H7 (cell line): ENCODE measurements around the gene TSNAX. TPM values are rescaled to one million over a fixed set of nuclear protein-coding genes. Genes with fewer than 3 reads are reported as not detected.
"Not testable (repeated sequence)": the region's sequence is repeated elsewhere in the genome, so short reads cannot be mapped to it uniquely, and the experiment has no call there.

Experiments used
- DNase-seq: peaks from one replicate; pipeline ENCODE4 v3.0.0; 2012
- H3K27me3 ChIP-seq: 2 replicates; pipeline ENCODE4 v1.6.0; 2011; ENCODE audit warnings: mild to moderate bottlenecking, low read length; ENCODE audit not compliant: control insufficient read depth, insufficient read depth
- H3K36me3 ChIP-seq: replicated peaks from 2 replicates; pipeline ENCODE4 v1.5.1; 2011; ENCODE audit warnings: low read length; ENCODE audit not compliant: control insufficient read depth, insufficient read depth
- H3K4me3 ChIP-seq: 2 replicates; pipeline ENCODE4 v1.5.1; 2011; ENCODE audit warnings: low read depth, mild to moderate bottlenecking, control low read depth, low read length, moderate library complexity; ENCODE audit not compliant: insufficient read depth
- total RNA-seq: library from RNA; depleted of rRNA; stranded (reverse); fragments of >200 nt; shearing (Covaris generic); gene quantifications from 2 replicates; pipeline ENCODE4 v1.2.3, GENCODE V29; 2014; rRNA removed

The TSNAX gene, protein sequence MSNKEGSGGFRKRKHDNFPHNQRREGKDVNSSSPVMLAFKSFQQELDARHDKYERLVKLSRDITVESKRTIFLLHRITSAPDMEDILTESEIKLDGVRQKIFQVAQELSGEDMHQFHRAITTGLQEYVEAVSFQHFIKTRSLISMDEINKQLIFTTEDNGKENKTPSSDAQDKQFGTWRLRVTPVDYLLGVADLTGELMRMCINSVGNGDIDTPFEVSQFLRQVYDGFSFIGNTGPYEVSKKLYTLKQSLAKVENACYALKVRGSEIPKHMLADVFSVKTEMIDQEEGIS
- total RNA-seq = 48.3 and 51.0 TPM in 2 replicates

DNA sequence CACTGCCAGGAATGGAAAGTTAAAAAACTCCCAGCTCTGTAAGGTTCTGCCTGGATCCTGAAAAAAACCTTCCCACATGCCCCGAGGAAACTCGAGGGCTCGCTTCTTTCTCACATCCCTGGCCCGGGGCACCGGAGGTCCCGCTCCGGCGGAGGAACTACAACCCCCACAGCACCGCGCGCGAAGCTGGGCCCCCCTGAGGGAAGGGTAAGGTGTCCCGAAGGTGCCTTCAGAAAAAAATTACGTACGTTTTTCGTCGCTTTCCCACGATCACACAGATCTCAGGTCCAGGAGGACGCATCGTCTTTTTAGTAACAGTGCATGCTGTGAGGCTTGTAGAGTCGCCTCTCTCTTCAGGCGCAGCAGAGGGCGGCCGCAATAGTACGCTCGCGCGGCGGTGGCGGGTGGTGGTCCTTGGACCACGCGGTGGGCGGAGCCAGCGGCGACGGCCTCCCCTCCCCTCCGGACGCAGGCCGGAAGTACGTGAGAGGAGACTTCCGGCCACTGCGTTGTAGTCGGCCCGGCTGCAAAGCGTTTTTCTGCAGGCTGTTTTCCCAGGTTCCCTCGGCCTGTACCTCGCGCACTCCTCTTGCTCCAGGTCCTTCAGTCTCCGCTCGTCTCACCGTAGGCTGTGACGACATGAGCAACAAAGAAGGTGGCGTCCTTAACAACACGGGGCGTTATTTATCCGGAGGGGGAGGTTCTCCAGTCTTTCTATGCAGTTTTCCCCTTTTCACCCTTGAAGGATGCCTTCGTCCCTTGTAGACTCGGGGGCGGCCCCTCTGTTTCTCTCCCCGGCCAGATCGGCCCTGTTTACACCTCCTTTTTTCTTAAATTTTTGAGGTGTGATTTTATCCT, at the start of gene TSNAX:
TSNAX (plus strand) TSS at position 498 of the 858 bp plus-strand sequence; CDS start at position 640, 142 bp downstream.
- peaks cover 2% of the 10 kb centered on the region for H3K36me3 ChIP-seq
- DNase-seq = peak; percentile 94
- H3K4me3 ChIP-seq = peak within 1 kb of the TSS; percentile 94
- H3K27me3 ChIP-seq = no peaks in the 10 kb centered on the region

DNA sequence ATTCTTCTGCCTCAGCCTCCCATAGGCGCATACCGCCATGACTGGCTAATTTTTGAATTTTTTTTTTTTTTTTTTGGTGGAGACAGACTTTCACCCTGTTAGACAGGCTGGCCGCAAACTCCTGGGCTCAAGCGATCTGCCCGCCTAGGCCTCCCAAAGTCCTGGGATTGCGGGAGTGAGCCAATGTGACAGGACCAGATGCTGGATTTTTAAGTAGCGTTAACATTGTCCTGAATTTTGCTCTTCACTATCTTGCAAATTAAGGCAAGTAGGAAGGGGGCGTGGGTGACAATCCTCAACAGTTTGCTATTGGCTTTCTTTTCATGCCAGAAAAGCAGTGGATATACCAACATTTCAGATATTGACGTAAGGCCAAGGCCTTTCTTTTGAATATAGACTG, 49.7 kb upstream of the TSNAX start:
- H3K36me3 ChIP-seq = no peaks in the 10 kb centered on the region
- no peak for DNase-seq
- H3K4me3 ChIP-seq = no peak overlapping the region
- no peaks in the 10 kb centered on the region; the same call in 1 of the 2 replicates for H3K27me3 ChIP-seq

DNA sequence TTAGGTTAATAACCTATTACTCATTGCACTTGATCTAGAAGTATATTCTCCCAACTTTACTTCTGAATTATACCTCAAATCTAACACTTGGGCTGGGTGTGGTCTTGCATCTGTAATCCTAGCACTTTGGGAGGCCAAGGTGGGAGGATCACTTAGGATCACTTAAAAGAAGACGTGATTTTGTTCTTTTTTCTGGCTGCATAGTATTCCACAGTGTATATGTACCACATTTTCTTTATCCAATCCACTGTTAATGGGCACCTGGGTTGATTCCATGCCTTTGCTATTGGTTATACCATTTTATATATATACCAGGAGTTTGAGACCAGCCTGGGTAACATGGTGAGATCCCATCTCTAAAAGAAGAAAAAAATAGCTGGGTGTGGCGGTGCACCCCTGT, 48.5 kb upstream of the TSNAX start:
- Histone ChIP-seq H3K27me3 (no peaks in the 10 kb centered on the region; the same call in 1 of the 2 replicates), H3K36me3 (no peaks in the 10 kb centered on the region), H3K4me3 (no peak overlapping the region)
- no peak for DNase-seq

DNA sequence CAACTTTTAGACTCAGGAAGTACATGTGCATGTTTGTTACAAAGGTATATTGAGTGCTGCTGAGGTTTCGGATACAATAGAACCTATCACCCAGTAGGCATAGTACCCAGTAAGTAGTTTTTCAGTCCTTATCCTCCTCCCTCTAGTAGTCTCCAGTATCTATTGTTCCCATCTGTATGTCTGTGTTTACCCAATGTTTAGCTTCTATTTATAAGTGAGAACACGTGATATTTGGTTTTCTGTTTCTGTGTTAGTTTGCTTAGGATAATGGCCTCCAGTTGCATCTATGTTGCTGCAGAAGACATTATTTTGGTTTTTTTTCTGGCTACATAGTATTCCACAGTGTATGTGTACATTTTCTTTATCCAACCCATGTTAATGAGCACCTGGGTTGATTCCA, 47.2 kb upstream of the TSNAX start:
- DNase-seq = no peak
- Histone ChIP-seq H3K36me3 (no peaks in the 10 kb centered on the region), H3K27me3 (no peaks in the 10 kb centered on the region), H3K4me3 (no peak overlapping the region)

DNA sequence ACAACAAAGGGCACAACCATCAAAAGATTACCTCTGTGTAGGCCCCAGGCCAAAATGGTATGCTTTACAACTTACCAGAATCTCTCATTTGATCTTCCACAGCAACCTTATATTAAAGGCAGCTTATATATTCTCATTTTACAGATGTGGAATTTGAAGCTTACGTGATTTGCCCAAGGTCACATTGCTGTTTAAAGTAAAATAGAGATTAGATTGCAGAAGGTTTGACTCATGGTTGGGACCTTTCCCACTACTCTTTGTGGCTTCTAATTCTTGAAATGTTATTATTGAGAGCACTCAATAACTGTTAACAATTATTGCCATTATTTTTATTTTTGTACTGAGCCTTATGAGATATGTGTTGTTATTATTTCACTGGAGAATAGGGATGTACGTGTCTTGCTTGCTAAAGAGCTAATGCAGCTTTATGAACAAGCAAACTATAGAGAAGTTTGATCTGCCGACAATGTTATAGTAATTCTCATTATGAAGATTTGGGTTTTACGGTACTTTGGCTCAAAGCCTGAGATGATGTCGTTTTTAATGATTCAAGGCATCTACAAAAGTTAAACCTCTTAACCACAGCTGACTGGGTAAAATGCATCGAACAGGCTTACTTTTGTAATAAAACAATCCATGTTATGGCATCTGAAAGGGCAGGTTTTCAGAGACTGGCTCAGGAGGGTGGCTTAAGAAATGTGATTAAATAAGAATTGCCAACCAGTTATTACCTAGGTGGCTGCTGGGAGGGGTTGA, 43.3 kb upstream of the TSNAX start:
- Histone ChIP-seq H3K4me3 (no peak overlapping the region), H3K36me3 (no peaks in the 10 kb centered on the region), H3K27me3 (no peaks in the 10 kb centered on the region)
- no peak for DNase-seq

DNA sequence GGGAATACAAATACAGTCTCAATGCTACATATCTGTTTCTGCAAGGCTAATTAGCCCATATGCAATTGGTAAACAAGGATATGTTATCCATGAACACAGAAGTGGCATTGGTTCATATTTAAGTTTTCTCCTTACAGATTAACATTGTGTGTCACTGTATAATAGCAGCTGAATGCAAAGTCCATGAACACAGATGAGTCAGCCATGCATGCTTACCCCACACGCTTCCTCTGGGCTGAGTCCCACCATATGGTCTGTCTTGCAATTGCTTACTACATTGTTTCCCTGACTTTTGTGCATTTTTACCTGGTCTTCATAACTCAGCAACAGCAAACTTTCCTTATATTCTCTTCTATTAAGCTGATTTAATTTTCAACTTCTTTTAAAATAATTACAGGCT, 41.5 kb upstream of the TSNAX start:
- Histone ChIP-seq H3K36me3 (no peaks in the 10 kb centered on the region), H3K27me3 (no peaks in the 10 kb centered on the region), H3K4me3 (no peak overlapping the region)
- DNase-seq = no peak

DNA sequence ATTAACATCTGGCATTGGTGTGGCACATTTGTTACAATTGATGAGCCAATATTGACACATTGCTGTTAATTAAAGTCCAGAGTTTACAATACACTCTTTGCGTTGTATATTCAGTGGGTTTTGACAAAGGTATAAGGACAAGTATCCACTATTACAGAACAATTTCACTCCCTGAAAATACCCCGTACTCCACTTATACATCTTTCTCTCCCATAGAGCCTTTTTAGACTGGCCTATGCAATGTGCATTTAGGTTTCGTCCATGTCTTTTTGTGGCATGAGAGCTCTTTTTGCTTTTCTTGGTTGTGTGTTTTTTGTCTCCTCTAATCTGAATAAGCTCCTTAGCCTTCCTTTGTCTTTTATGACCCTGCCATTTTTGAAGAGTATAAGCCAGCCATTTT, 40.6 kb upstream of the TSNAX start:
- no peak for DNase-seq
- Histone ChIP-seq H3K27me3 (no peaks in the 10 kb centered on the region), H3K4me3 (no peak overlapping the region), H3K36me3 (no peaks in the 10 kb centered on the region)

DNA sequence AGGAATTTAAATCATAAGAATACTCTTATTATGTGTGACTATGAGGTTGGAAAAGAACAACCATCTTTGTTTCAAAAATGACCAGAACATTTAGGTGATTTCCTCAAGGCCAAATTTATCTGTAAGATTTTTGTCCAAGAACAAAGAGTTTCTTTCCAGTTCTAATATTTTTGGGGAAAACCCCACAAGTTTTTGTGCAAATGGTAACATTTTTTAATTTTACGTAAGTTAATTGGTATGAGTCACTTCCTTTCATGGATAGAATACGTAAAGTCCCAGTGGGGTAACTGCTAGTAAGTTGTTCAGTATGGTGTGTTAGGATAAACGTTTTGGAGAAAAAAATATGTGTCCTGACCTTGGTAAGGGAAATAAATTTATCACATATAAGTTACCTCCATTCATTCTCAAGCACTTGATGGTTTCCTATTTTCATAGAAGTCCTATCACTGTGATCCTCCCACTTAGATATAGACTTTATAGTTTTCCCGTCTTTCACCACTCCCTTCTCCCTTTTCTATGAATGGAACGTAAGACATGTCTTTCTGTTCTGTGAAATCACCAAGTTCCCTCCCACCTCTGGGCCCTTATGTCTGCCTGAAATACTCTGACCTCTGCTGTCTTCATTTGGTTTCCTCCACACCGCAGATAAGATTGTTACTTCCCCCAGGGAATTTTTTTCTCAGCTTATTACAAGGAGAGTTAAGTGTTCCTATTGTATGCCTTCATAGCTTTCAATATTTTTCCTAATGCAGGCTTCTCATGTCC, 34.9 kb upstream of the TSNAX start:
- Histone ChIP-seq H3K36me3 (no peaks in the 10 kb centered on the region), H3K27me3 (no peaks in the 10 kb centered on the region), H3K4me3 (no peak overlapping the region)
- DNase-seq = peak; percentile 29

DNA sequence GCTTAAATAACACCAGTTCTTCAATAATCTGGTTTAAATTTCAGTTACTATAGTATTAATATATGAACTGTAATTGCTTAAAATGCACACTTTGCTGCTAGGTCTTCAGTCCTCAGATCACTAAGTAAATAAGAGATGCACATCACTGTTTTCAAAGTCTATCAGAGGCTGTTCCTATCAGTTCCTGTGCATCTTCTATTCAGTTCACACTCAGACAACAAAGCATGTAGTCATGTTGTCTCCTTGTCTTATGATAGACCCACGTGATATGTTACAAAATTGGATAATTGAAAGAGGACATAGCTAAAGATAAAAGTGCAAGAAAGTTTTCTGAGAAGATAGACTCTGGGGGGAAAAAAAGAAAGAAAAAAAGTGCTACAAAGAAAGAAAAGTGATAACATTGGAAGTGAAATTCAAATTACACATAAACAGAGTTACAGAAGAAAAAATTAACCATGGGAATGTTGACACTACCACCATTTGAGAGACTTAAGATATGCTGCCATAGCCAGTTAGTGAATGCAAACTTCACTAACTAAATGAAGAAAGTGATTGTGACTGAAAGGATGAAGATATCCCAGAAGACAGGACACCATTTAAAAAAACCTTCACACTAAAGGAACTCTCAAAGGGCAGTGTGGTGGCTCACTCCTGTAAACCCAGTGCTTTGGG, 33.9 kb upstream of the TSNAX start:
- H3K27me3 ChIP-seq = no peaks in the 10 kb centered on the region
- no peak for DNase-seq
- H3K4me3 ChIP-seq = no peak overlapping the region
- no peaks in the 10 kb centered on the region for H3K36me3 ChIP-seq

DNA sequence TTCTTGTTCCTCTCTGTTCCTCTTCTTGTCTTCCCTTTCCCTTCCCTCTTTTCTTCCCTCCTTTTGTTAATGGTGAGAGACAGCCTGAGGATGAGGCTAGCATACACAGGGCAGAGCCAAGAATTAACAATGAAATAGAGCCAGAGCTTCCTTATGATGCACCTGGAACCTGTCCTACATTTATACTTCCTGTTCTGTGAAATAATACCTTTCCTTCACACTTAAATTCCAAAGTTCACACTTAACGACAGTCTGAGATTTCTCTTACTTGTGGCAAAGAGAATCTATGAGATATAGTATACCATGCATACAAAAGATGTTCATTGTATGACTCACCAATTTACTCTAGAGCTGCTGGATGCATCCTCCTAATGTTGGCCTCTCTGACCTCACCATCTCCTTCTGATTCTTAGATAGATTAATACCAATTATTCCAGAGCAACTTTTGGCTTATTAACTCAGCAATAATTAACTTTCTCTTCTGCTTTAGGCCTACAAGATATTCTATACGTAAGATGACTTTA, 30.8 kb upstream of the TSNAX start:
- no peak for DNase-seq
- Histone ChIP-seq H3K4me3 (no peak overlapping the region), H3K27me3 (no peaks in the 10 kb centered on the region), H3K36me3 (no peaks in the 10 kb centered on the region)

DNA sequence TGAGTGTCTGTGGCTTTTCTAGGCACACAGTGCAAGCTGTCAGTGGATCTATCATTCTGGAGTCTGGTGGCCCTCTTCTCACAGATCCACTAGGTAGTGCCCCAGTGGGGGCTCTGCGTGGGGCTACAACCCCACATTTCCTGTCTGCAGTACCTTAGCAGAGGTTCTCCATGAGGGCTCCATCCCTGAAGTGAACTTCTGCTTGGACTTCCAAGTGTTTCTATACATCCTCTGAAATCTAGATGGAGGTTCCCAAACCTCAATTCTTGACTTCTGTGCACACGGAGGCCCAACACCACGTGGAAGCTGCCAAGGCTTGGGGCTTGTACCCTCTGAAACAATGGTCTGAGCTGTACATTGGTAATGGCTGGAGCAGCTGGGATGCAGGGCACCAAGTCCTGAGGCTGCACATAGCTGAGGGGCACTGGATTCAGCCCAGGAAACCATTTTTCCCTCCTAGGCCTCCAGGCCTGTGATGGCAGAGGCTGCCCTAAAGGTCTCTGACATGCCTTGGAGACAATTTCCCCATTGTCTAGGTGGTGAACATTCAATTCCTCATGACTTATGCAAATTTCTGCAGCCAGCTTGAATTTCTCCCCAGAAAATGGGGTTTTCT, 29.2 kb upstream of the TSNAX start:
- DNase-seq = no peak
- H3K4me3 ChIP-seq = no peak overlapping the region

DNA sequence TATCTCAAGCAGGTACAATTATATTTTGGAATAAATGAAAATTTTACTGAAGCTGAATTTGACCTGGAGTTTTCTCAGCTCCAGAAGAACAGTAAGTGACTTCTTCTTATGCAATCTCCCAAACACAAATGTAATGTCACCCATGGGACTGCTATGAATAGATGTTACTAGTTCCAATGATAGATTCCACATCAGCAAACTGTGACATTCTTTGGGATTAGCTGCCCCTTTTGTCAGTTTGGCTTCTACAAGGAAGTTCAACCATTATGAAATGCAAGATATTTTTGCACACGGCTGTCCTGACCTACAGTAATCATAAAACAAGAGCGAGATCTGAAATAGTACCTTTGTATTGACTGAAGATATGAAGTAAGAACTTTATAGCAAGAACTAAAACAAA, 27.8 kb upstream of the TSNAX start:
- Histone ChIP-seq H3K27me3 (no peaks in the 10 kb centered on the region), H3K4me3 (no peak overlapping the region)
- no peak for DNase-seq

More for the DNA sequence above, 29.2 kb upstream of the TSNAX start:
- Histone ChIP-seq H3K27me3 (no peaks in the 10 kb centered on the region), H3K36me3 (no peaks in the 10 kb centered on the region)

DNA sequence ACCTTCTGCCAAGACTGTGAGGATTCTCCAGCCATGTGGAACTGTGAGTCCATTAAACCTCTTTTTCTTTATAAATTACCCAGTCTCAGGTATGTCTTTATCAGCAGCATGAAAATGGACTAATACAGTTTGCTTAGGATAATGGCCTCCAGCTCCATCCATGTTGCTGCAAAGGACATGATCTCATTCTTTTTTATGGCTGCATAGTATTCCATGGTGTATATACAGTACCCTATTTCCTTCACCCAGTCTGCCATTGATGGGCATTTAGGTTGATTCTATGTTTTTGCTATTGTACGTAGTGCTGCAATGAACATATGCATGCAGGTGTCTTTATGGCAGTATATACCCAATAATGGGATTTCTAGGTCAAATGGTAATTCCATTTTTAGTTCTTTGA, 25.3 kb upstream of the TSNAX start:
- H3K4me3 ChIP-seq, H3K36me3 ChIP-seq, H3K27me3 ChIP-seq, DNase-seq: not testable (repeated sequence)

More for the DNA sequence above, 27.8 kb upstream of the TSNAX start:
- no peaks in the 10 kb centered on the region for H3K36me3 ChIP-seq
